ENCODE measurements around the gene FBXL4.

GRCh38 chr6:98946879-98947410 lies 801 bp downstream of the FBXL4 start:
- TF ChIP-seq CTCF (IDR thresholded peaks at IDR 0.05) (no peak), POLR2A (IDR thresholded peaks at IDR 0.05) (no peak)

Measured in testis (tissue), 2 donors.